Measurements from ENCODE around the gene PGBD5.

GRCh38 chr1:230328342-230329015 lies 97.7 kb downstream of the PGBD5 start:
- TF ChIP-seq CTCF (IDR thresholded peaks at IDR 0.05; ENCODE audit: low read depth, low read length) (no peak), EZH2phosphoT487 (IDR thresholded peaks at IDR 0.05; ENCODE audit: low read depth) (no peak)
